ENCODE data around the gene CTNNB1. TPM values are rescaled to one million over a fixed set of nuclear protein-coding genes. Genes with fewer than 3 reads are reported as not detected.

The CTNNB1 gene
- total RNA-seq, 1 experiment from 2014 or later, result 387 TPM

DNA sequence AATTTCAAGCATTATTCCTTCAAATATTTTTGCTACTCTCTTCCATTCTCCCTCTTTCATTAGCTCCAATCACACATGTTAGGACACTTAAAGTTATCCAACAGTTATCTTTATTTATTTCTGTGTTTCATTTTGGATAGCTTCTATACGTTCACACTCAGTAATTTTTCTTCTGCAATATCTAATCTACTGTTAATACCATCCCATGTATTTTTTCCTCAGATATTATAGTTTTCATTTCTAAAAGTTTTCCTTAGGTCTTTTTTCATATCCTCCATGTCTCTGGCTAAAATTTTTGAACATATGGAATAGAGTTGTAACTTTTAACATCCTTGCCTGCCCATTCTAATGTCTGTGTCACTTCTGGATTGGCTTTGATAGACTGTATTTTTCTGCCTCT, 73.4 kb downstream of the CTNNB1 start:
- DNase-seq (ENCODE audit: low spot score) (no peak), ATAC-seq (no peak)
- ChIA-PET CTCF (no interaction called here), POLR2A (no interaction called here)
- Mint-ChIP-seq H3K4me1 (peaks cover 7% of the 10 kb centered on the region), H3K27me3 (ENCODE audit: low read depth) (0 out of 2 replicates have a peak, but pooled peaks cover 4% of the 10 kb centered on the region), H3K27ac (no peak overlapping the region), H3K36me3 (peaks cover 31% of the 10 kb centered on the region), H3K9me3 (peaks cover 42% of the 10 kb centered on the region), H3K4me3 (no peak overlapping the region)
- TF ChIP-seq, protein P1, sequence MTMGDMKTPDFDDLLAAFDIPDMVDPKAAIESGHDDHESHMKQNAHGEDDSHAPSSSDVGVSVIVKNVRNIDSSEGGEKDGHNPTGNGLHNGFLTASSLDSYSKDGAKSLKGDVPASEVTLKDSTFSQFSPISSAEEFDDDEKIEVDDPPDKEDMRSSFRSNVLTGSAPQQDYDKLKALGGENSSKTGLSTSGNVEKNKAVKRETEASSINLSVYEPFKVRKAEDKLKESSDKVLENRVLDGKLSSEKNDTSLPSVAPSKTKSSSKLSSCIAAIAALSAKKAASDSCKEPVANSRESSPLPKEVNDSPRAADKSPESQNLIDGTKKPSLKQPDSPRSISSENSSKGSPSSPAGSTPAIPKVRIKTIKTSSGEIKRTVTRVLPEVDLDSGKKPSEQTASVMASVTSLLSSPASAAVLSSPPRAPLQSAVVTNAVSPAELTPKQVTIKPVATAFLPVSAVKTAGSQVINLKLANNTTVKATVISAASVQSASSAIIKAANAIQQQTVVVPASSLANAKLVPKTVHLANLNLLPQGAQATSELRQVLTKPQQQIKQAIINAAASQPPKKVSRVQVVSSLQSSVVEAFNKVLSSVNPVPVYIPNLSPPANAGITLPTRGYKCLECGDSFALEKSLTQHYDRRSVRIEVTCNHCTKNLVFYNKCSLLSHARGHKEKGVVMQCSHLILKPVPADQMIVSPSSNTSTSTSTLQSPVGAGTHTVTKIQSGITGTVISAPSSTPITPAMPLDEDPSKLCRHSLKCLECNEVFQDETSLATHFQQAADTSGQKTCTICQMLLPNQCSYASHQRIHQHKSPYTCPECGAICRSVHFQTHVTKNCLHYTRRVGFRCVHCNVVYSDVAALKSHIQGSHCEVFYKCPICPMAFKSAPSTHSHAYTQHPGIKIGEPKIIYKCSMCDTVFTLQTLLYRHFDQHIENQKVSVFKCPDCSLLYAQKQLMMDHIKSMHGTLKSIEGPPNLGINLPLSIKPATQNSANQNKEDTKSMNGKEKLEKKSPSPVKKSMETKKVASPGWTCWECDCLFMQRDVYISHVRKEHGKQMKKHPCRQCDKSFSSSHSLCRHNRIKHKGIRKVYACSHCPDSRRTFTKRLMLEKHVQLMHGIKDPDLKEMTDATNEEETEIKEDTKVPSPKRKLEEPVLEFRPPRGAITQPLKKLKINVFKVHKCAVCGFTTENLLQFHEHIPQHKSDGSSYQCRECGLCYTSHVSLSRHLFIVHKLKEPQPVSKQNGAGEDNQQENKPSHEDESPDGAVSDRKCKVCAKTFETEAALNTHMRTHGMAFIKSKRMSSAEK (CRISPR knock-in tag; IDR thresholded peaks at IDR 0.05; ENCODE audit: borderline replicate concordance), result no peak
- no peak for TF ChIP-seq ZNF317 (CRISPR knock-in tag; IDR thresholded peaks at IDR 0.05; ENCODE audit: borderline replicate concordance, low read depth)
- no peak for TF ChIP-seq FOXJ3 (CRISPR knock-in tag; IDR thresholded peaks at IDR 0.05; ENCODE audit: borderline replicate concordance)
- TF ChIP-seq TEAD4 (CRISPR knock-in tag; IDR thresholded peaks at IDR 0.05), result no peak
- TF ChIP-seq GABPB1 (CRISPR knock-in tag; IDR thresholded peaks at IDR 0.05), result no peak
- TF ChIP-seq, protein P2, sequence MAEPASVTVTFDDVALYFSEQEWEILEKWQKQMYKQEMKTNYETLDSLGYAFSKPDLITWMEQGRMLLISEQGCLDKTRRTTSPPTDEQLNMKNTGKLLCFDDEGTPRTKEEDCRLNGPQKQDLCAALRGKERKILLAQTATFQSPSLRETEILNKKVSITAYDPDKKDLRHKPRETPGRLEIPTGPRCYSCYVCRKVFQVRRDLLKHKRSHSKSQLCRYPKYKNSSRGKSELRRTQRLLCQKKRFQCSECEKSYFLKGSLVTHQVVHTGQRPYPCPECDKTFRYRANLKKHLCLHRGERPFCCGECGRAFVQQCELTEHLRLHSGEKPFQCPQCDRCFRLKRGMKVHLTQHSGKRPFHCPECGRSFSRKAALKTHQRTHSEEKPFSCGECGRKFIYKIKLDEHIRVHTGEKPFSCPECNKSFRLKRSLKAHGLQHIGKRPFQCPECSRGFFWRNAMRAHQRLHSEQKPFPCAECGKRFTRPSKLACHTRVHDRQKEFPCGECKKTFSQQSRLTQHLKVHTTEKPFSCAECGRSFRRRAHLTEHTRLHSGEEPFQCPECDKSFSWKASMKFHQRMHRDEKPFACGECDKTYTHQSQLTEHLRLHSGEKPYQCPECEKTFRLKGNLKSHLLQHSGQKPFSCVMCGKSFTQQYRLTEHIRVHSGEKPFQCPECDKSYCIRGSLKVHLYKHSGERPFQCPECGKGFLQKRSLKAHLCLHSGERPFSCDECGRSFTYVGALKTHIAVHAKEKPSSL (CRISPR knock-in tag; conservative IDR thresholded peaks at IDR 0.05), result no peak
- TF ChIP-seq HMGA2 (CRISPR knock-in tag; IDR thresholded peaks at IDR 0.05), result no peak
- no peak for TF ChIP-seq SOX15 (CRISPR knock-in tag; IDR thresholded peaks at IDR 0.05)
- TF ChIP-seq CREM (CRISPR knock-in tag; IDR thresholded peaks at IDR 0.05), result no peak
- TF ChIP-seq TP53 (CRISPR knock-in tag; IDR thresholded peaks at IDR 0.05), result no peak
- TF ChIP-seq, protein P3, sequence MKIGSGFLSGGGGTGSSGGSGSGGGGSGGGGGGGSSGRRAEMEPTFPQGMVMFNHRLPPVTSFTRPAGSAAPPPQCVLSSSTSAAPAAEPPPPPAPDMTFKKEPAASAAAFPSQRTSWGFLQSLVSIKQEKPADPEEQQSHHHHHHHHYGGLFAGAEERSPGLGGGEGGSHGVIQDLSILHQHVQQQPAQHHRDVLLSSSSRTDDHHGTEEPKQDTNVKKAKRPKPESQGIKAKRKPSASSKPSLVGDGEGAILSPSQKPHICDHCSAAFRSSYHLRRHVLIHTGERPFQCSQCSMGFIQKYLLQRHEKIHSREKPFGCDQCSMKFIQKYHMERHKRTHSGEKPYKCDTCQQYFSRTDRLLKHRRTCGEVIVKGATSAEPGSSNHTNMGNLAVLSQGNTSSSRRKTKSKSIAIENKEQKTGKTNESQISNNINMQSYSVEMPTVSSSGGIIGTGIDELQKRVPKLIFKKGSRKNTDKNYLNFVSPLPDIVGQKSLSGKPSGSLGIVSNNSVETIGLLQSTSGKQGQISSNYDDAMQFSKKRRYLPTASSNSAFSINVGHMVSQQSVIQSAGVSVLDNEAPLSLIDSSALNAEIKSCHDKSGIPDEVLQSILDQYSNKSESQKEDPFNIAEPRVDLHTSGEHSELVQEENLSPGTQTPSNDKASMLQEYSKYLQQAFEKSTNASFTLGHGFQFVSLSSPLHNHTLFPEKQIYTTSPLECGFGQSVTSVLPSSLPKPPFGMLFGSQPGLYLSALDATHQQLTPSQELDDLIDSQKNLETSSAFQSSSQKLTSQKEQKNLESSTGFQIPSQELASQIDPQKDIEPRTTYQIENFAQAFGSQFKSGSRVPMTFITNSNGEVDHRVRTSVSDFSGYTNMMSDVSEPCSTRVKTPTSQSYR (CRISPR knock-in tag; IDR thresholded peaks at IDR 0.05), result no peak
- TF ChIP-seq NR3C1 (CRISPR knock-in tag; conservative IDR thresholded peaks at IDR 0.05; ENCODE audit: low read depth), result no peak
- no peak for TF ChIP-seq CBFB (CRISPR knock-in tag; IDR thresholded peaks at IDR 0.05; ENCODE audit: low read depth)
- TF ChIP-seq GTF2I (CRISPR knock-in tag; conservative IDR thresholded peaks at IDR 0.05), result no peak

DNA sequence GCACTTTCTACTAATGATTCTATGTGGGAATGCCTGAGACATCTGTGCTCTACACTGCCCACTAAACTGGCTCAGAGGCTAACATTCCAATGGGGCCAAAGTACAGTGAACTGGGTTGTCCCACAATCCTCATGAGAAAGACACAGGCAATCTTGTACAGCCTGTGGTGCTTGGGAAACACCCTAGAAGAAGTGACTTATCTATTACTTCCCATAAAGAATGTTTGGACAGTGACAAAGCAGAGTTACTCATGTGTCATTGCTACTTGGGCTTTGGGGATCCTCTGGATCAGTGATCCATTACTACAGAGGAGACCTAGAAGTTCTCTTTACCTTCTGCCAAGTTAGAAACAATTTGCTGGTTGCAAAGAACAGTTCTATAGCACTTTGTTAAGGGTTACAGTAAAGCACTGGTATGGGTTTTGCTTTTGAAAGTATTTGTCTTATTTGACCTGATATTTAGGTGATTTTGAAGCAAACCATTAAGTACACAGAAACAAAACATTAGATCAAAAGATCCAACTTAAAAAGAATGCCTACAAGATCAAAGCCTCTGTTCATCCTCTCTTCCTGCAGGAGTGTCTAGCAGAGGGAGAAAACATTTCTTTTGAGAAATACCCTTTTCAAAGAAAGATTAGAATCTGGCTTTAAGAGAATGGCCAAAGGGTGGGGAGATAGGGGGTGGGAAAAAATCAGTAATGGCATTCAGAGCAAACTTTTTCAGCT, 75.8 kb downstream of the CTNNB1 start:
- no peak for ATAC-seq
- Mint-ChIP-seq H3K4me1 (peaks cover 15% of the 10 kb centered on the region), H3K4me3 (no peak overlapping the region), H3K27me3 (ENCODE audit: low read depth) (0 out of 2 replicates have a peak, but pooled peaks cover 4% of the 10 kb centered on the region), H3K9me3 (peaks cover 37% of the 10 kb centered on the region), H3K36me3 (peaks cover 31% of the 10 kb centered on the region), H3K27ac (no peak overlapping the region)
- no peak for DNase-seq (ENCODE audit: low spot score)
- ChIA-PET CTCF (no interaction called here), POLR2A (no interaction called here)
- TF ChIP-seq, protein P4, sequence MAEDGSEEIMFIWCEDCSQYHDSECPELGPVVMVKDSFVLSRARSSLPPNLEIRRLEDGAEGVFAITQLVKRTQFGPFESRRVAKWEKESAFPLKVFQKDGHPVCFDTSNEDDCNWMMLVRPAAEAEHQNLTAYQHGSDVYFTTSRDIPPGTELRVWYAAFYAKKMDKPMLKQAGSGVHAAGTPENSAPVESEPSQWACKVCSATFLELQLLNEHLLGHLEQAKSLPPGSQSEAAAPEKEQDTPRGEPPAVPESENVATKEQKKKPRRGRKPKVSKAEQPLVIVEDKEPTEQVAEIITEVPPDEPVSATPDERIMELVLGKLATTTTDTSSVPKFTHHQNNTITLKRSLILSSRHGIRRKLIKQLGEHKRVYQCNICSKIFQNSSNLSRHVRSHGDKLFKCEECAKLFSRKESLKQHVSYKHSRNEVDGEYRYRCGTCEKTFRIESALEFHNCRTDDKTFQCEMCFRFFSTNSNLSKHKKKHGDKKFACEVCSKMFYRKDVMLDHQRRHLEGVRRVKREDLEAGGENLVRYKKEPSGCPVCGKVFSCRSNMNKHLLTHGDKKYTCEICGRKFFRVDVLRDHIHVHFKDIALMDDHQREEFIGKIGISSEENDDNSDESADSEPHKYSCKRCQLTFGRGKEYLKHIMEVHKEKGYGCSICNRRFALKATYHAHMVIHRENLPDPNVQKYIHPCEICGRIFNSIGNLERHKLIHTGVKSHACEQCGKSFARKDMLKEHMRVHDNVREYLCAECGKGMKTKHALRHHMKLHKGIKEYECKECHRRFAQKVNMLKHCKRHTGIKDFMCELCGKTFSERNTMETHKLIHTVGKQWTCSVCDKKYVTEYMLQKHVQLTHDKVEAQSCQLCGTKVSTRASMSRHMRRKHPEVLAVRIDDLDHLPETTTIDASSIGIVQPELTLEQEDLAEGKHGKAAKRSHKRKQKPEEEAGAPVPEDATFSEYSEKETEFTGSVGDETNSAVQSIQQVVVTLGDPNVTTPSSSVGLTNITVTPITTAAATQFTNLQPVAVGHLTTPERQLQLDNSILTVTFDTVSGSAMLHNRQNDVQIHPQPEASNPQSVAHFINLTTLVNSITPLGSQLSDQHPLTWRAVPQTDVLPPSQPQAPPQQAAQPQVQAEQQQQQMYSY (CRISPR knock-in tag; IDR thresholded peaks at IDR 0.05), result no peak
- TF ChIP-seq, protein P5, sequence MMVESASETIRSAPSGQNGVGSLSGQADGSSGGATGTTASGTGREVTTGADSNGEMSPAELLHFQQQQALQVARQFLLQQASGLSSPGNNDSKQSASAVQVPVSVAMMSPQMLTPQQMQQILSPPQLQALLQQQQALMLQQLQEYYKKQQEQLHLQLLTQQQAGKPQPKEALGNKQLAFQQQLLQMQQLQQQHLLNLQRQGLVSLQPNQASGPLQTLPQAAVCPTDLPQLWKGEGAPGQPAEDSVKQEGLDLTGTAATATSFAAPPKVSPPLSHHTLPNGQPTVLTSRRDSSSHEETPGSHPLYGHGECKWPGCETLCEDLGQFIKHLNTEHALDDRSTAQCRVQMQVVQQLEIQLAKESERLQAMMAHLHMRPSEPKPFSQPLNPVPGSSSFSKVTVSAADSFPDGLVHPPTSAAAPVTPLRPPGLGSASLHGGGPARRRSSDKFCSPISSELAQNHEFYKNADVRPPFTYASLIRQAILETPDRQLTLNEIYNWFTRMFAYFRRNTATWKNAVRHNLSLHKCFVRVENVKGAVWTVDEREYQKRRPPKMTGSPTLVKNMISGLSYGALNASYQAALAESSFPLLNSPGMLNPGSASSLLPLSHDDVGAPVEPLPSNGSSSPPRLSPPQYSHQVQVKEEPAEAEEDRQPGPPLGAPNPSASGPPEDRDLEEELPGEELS (CRISPR knock-in tag; IDR thresholded peaks at IDR 0.05), result no peak
- TF ChIP-seq, protein P6, sequence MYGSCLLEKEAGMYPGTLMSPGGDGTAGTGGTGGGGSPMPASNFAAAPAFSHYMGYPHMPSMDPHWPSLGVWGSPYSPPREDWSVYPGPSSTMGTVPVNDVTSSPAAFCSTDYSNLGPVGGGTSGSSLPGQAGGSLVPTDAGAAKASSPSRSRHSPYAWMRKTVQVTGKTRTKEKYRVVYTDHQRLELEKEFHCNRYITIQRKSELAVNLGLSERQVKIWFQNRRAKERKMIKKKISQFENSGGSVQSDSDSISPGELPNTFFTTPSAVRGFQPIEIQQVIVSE (CRISPR knock-in tag; IDR thresholded peaks at IDR 0.05; ENCODE audit: borderline replicate concordance), result no peak

Measured in WTC11 (cell line).